H9 (cell line): ENCODE measurements around the gene DOC2A. TPM values are rescaled to one million over a fixed set of nuclear protein-coding genes. Genes with fewer than 3 reads are reported as not detected.

ENCODE experiments used
- DNase-seq: peaks from one replicate; pipeline ENCODE4 v3.0.0-alpha.2; 2017
- H2AFZ ChIP-seq: one replicate; pipeline ENCODE4 v1.6.1; 2013; ENCODE audit warnings: mild to moderate bottlenecking, low read length, control low read depth, moderate library complexity
- H2AK5ac ChIP-seq: 2 replicates; pipeline ENCODE4 v1.6.1; 2013; ENCODE audit warnings: low read length, control low read depth, mixed read lengths; ENCODE audit not compliant: insufficient read length
- H2BK120ac ChIP-seq: one replicate; pipeline ENCODE4 v1.6.1; 2013; ENCODE audit warnings: low read depth, mild to moderate bottlenecking, low read length, control low read depth, inconsistent platforms; ENCODE audit not compliant: poor library complexity, severe bottlenecking
- H2BK12ac ChIP-seq: 2 replicates; pipeline ENCODE4 v1.6.1; 2013; ENCODE audit warnings: low read length, control low read depth, mixed read lengths, low read depth; ENCODE audit not compliant: insufficient read length
- H2BK15ac ChIP-seq: 2 replicates; pipeline ENCODE4 v1.6.1; 2013; ENCODE audit warnings: low read depth, low read length, control low read depth
- H2BK20ac ChIP-seq: one replicate; pipeline ENCODE4 v1.6.1; 2013; ENCODE audit warnings: low read depth, mild to moderate bottlenecking, low read length, control low read depth, inconsistent platforms; ENCODE audit not compliant: poor library complexity, severe bottlenecking
- H2BK5ac ChIP-seq: 2 replicates; pipeline ENCODE4 v1.6.1; 2013; ENCODE audit warnings: low read length, control low read depth, mixed read lengths; ENCODE audit not compliant: insufficient read length
- H3K14ac ChIP-seq: 2 replicates; pipeline ENCODE4 v1.6.1; 2013; ENCODE audit warnings: low read length, control low read depth; ENCODE audit not compliant: insufficient read depth
- H3K18ac ChIP-seq: 2 replicates; pipeline ENCODE4 v1.6.1; 2013; ENCODE audit warnings: low read depth, mild to moderate bottlenecking, mixed read lengths, low read length, control low read depth; ENCODE audit not compliant: insufficient read length
- H3K23ac ChIP-seq: 2 replicates; pipeline ENCODE4 v1.6.1; 2013; ENCODE audit warnings: low read length, control low read depth, mixed read lengths, low read depth; ENCODE audit not compliant: insufficient read length
- H3K23me2 ChIP-seq: 2 replicates; pipeline ENCODE4 v1.6.1; 2013; ENCODE audit warnings: low read depth, mild to moderate bottlenecking, mixed read lengths, low read length, control low read depth; ENCODE audit not compliant: insufficient read length, poor library complexity, severe bottlenecking
- H3K27ac ChIP-seq: 2 replicates; pipeline ENCODE4 v1.5.1; 2013; ENCODE audit warnings: low read length, control low read depth, mixed read lengths, low read depth; ENCODE audit not compliant: insufficient read length
- H3K27me3 ChIP-seq: 2 replicates; pipeline ENCODE4 v1.6.1; 2013; ENCODE audit warnings: low read length, control low read depth, inconsistent platforms; ENCODE audit not compliant: insufficient read depth
- H3K4ac ChIP-seq: 2 replicates; pipeline ENCODE4 v1.6.1; 2013; ENCODE audit warnings: low read depth, mild to moderate bottlenecking, control low read depth, inconsistent platforms, low read length, moderate library complexity
- H3K4me1 ChIP-seq: 2 replicates; pipeline ENCODE4 v1.6.1; 2013; ENCODE audit warnings: low read length, control low read depth, inconsistent platforms; ENCODE audit not compliant: insufficient read depth
- H3K4me2 ChIP-seq: 2 replicates; pipeline ENCODE4 v1.6.1; 2013; ENCODE audit warnings: low read length, control low read depth, mixed read lengths; ENCODE audit not compliant: insufficient read length, insufficient read depth
- H3K56ac ChIP-seq: 2 replicates; pipeline ENCODE4 v1.6.1; 2013; ENCODE audit warnings: low read depth, mild to moderate bottlenecking, mixed read lengths, low read length, control low read depth; ENCODE audit not compliant: insufficient read length
- H3K79me1 ChIP-seq: 2 replicates; pipeline ENCODE4 v1.6.1; 2013; ENCODE audit warnings: low read depth, mild to moderate bottlenecking, moderate library complexity, low read length, control low read depth, inconsistent platforms; ENCODE audit not compliant: insufficient read depth, poor library complexity, severe bottlenecking
- H3K79me2 ChIP-seq: 2 replicates; pipeline ENCODE4 v1.6.1; 2013; ENCODE audit warnings: low read length, control low read depth, inconsistent platforms; ENCODE audit not compliant: insufficient read depth
- H3K9ac ChIP-seq: 2 replicates; pipeline ENCODE4 v1.6.1; 2013; ENCODE audit warnings: low read length, control low read depth, mixed read lengths; ENCODE audit not compliant: insufficient read length; ENCODE audit errors: extremely low read depth
- H3K9me3 ChIP-seq: one replicate; pipeline ENCODE4 v1.6.1; 2013; ENCODE audit warnings: low read depth, low read length, inconsistent platforms; ENCODE audit not compliant: control insufficient read depth
- H3T11ph ChIP-seq: one replicate; pipeline ENCODE4 v1.6.1; 2013; ENCODE audit warnings: mild to moderate bottlenecking, low read length, control low read depth, inconsistent platforms
- H4K20me1 ChIP-seq: one replicate; pipeline ENCODE4 v1.6.1; 2013; ENCODE audit not compliant: control insufficient read depth, insufficient read length, insufficient read depth
- H4K5ac ChIP-seq: 2 replicates; pipeline ENCODE4 v1.6.1; 2013; ENCODE audit warnings: low read depth, mild to moderate bottlenecking, mixed read lengths, low read length, control low read depth; ENCODE audit not compliant: insufficient read length
- H4K8ac ChIP-seq: replicated peaks from 2 replicates; pipeline ENCODE4 v1.6.1; 2013; ENCODE audit warnings: low read length, control low read depth, mixed read lengths, low read depth; ENCODE audit not compliant: insufficient read length
- H4K91ac ChIP-seq: 2 replicates; pipeline ENCODE4 v1.6.1; 2013; ENCODE audit warnings: low read depth, mild to moderate bottlenecking, moderate library complexity, mixed read lengths, low read length, control low read depth; ENCODE audit not compliant: insufficient read length
- H3K27ac Mint-ChIP-seq, 3 experiments: 2 replicates in 2 of 3; 3 replicates in 1 of 3; pipeline ENCODE4 v1.8.0; 2020 to 2021; ENCODE audit warnings: mixed read lengths in 3 of 3, mild to moderate bottlenecking in 1 of 3, moderate library complexity in 1 of 3
- H3K27me3 Mint-ChIP-seq: 2 replicates; pipeline ENCODE4 v1.8.0; 2021; ENCODE audit warnings: low read depth, mild to moderate bottlenecking, moderate library complexity, mixed read lengths
- H3K36me3 Mint-ChIP-seq, 3 experiments: 2 replicates in 2 of 3; 3 replicates in 1 of 3; pipeline ENCODE4 v1.8.0; 2020 to 2021; ENCODE audit warnings: low read depth in 3 of 3, mixed read lengths in 3 of 3; ENCODE audit not compliant: insufficient read depth in 1 of 3
- H3K4me1 Mint-ChIP-seq, 2 experiments: 2 replicates each; pipeline ENCODE4 v1.8.0; 2020; ENCODE audit warnings: mixed read lengths in 2 of 2
- H3K4me3 Mint-ChIP-seq, 2 experiments: 2 replicates in 1 of 2; 3 replicates in 1 of 2; pipeline ENCODE4 v1.8.0; 2020 to 2021; ENCODE audit warnings: mild to moderate bottlenecking in 2 of 2, mixed read lengths in 2 of 2, moderate library complexity in 1 of 2
- H3K9me3 Mint-ChIP-seq, 2 experiments: 2 replicates in 1 of 2; 3 replicates in 1 of 2; pipeline ENCODE4 v1.8.0; 2020; ENCODE audit warnings: mild to moderate bottlenecking in 2 of 2, mixed read lengths in 2 of 2, moderate library complexity in 1 of 2
- CTCF ChIP-seq: fragments of 200-600 bp; sonication (generic); conservative IDR thresholded peaks from 3 replicates; pipeline ENCODE4 v1.8.0; 2021; ENCODE audit warnings: antibody characterized with exemption, mild to moderate bottlenecking
- WGBS: extraction: QIAGEN DNeasy Blood & Tissue Kit; methylation state at CpG from one replicate; pipeline ENCODE4 v1.1.7; 2013; ENCODE audit warnings: missing lambda C conversion rate, low lambda C conversion rate, mixed read lengths; ENCODE audit not compliant: insufficient read length; ENCODE audit errors: extremely low coverage; 5-methylcytosine and 5-hydroxymethylcytosine counted together
- total RNA-seq: library from RNA; stranded (reverse); gene quantifications from 2 replicates; pipeline ENCODE4 v1.2.1, GENCODE V29; 2021

DOC2A gene
- total RNA-seq, 1 experiment from 2014 or later = 12.2 TPM

GRCh38 chr16:29963021-29963743, 47.6 kb downstream of the DOC2A start:
- no peak overlapping the region for H4K91ac ChIP-seq
- H3K27me3 ChIP-seq = no peaks in the 10 kb centered on the region
- no peak for TF ChIP-seq CTCF
- Mint-ChIP-seq H3K36me3 (peaks cover 5 to 21% (median 20%) of the 10 kb centered on the region in 3 experiments), H3K4me1 (peaks cover 13 to 16% of the 10 kb centered on the region in 2 experiments), H3K4me3 (peak overlapping the region; percentile 78 to 87), H3K9me3 (no peaks in the 10 kb centered on the region), H3K27ac (no peak overlapping the region), H3K27me3 (peaks cover 4% of the 10 kb centered on the region)
- H3K14ac ChIP-seq = no peak overlapping the region; the same call in 1 of the 2 replicates
- H3K9me3 ChIP-seq = no peaks in the 10 kb centered on the region
- no peaks in the 10 kb centered on the region; the same call in 1 of the 2 replicates for H3K4me1 ChIP-seq
- H2BK120ac ChIP-seq = no peak overlapping the region
- WGBS = no CpG with 5 or more reads among the region's 14 CpGs
- no peak overlapping the region for H2BK15ac ChIP-seq
- no peak overlapping the region for H3K9ac ChIP-seq
- H3K27ac ChIP-seq = no peak overlapping the region
- H3K18ac ChIP-seq = no peak overlapping the region
- H3K4me2 ChIP-seq = peak overlapping the region; percentile 47
- H3K4ac ChIP-seq = no peak overlapping the region
- H3T11ph ChIP-seq = no peak overlapping the region
- H4K20me1 ChIP-seq = no peaks in the 10 kb centered on the region
- H4K5ac ChIP-seq = no peak overlapping the region
- H2BK12ac ChIP-seq = peak overlapping the region; percentile 73
- no peak overlapping the region for H2BK5ac ChIP-seq
- no peak for DNase-seq
- H3K23ac ChIP-seq = no peak overlapping the region
- peaks cover 9% of the 10 kb centered on the region for H3K23me2 ChIP-seq
- no peak overlapping the region for H4K8ac ChIP-seq
- no peak overlapping the region for H2BK20ac ChIP-seq
- H3K56ac ChIP-seq = no peak overlapping the region
- H2AK5ac ChIP-seq = no peak overlapping the region
- H3K79me1 ChIP-seq = no peaks in the 10 kb centered on the region
- no peak overlapping the region for H2AFZ ChIP-seq
- H3K79me2 ChIP-seq = no peaks in the 10 kb centered on the region
